Gastrocnemius medialis (tissue), 4 donors: Measurements from ENCODE around the gene MPHOSPH9.

Source experiments
- POLR2A ChIP-seq, 2 donors: fragments of 450-650 bp; IDR thresholded peaks; one replicate each; pipeline ENCODE4 v1.6.1; 2017; ENCODE audit warnings: antibody characterized with exemption in 2 of 2, mild to moderate bottlenecking in 2 of 2, moderate library complexity in 2 of 2
- TF ChIP-seq, protein P1 (sequence below), 5 experiments: fragments of 450-650 bp in 3 of 5; fragments of 200-600 bp in 2 of 5; sonication (generic) in 2 of 5; IDR thresholded peaks in 4 of 5; conservative IDR thresholded peaks in 1 of 5; 1 replicate in 4 of 5; 2 replicates in 1 of 5; pipeline ENCODE4 v1.5.1; 2016 to 2019; ENCODE audit warnings: antibody characterized with exemption in 5 of 5, mild to moderate bottlenecking in 3 of 5, moderate library complexity in 3 of 5

DNA sequence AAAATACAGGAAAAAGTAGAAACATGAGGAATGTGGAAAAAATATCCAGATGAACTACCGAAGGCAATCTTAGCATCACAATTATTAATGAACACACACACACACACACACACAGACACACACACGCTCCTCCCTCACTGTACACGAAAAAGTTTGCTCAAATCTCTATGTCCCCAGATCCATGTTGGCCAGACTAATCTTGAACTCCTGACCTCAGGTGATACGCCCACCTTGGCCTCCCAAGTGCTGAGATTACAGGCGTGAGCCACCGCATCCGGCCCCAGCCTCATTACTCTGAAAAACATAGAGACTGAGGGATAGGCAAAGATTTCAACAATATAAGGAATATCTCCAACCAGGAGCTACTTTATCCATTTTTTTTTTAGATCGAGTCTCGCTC, 99.2 kb downstream of the MPHOSPH9 start:
- TF ChIP-seq, protein P1, sequence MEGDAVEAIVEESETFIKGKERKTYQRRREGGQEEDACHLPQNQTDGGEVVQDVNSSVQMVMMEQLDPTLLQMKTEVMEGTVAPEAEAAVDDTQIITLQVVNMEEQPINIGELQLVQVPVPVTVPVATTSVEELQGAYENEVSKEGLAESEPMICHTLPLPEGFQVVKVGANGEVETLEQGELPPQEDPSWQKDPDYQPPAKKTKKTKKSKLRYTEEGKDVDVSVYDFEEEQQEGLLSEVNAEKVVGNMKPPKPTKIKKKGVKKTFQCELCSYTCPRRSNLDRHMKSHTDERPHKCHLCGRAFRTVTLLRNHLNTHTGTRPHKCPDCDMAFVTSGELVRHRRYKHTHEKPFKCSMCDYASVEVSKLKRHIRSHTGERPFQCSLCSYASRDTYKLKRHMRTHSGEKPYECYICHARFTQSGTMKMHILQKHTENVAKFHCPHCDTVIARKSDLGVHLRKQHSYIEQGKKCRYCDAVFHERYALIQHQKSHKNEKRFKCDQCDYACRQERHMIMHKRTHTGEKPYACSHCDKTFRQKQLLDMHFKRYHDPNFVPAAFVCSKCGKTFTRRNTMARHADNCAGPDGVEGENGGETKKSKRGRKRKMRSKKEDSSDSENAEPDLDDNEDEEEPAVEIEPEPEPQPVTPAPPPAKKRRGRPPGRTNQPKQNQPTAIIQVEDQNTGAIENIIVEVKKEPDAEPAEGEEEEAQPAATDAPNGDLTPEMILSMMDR (IDR thresholded peaks at IDR 0.05 in 4 of 5, conservative IDR thresholded peaks at IDR 0.05 in 1 of 5), result no peak
- TF ChIP-seq POLR2A (IDR thresholded peaks at IDR 0.05), result no peak
